GM23338 (cell line): ENCODE measurements around the gene IL36B.

Experiments used
- EZH2 ChIP-seq: fragments of 200-600 bp; sonication (generic); IDR thresholded peaks from one replicate; pipeline ENCODE4 v1.8.0; 2017; ENCODE audit warnings: antibody characterized with exemption, mild to moderate bottlenecking, low read depth; ENCODE audit not compliant: unreplicated experiment
- EZH2phosphoT487 ChIP-seq: fragments of 200-600 bp; sonication (generic); IDR thresholded peaks from one replicate; pipeline ENCODE4 v1.8.1; 2018; ENCODE audit warnings: antibody characterized with exemption; ENCODE audit not compliant: unreplicated experiment
- TF ChIP-seq, protein P1 (sequence below), 2 experiments: fragments of 200-600 bp in 1 of 2; sonication (generic) in 1 of 2; conservative IDR thresholded peaks; 2 replicates each; pipeline versions ENCODE4 v1.5.1 to v1.6.1; 2016 to 2017; ENCODE audit warnings: antibody characterized with exemption in 2 of 2, low read depth in 2 of 2, mild to moderate bottlenecking in 2 of 2, moderate library complexity in 1 of 2

DNA sequence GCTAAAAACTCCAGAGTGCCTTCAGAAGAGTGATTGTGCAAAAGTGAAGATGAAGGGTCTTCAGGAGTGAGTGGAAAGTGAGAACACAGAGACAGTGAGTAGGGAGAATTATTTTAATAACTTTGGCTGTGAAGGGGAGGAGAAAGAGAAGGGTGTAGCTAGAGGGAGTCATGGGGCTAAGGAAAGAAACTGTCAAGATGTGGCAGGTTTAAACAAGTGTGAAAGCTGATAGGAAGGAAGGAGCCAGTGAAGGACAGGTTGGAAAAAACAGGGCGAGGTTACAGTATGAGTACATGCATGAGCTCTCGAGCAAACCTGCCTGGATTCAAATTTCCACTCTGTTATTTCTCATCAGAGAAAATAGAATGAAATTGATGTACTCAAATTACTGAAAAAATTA is 32.9 kb upstream of the IL36B start:
- TF ChIP-seq, protein P1, sequence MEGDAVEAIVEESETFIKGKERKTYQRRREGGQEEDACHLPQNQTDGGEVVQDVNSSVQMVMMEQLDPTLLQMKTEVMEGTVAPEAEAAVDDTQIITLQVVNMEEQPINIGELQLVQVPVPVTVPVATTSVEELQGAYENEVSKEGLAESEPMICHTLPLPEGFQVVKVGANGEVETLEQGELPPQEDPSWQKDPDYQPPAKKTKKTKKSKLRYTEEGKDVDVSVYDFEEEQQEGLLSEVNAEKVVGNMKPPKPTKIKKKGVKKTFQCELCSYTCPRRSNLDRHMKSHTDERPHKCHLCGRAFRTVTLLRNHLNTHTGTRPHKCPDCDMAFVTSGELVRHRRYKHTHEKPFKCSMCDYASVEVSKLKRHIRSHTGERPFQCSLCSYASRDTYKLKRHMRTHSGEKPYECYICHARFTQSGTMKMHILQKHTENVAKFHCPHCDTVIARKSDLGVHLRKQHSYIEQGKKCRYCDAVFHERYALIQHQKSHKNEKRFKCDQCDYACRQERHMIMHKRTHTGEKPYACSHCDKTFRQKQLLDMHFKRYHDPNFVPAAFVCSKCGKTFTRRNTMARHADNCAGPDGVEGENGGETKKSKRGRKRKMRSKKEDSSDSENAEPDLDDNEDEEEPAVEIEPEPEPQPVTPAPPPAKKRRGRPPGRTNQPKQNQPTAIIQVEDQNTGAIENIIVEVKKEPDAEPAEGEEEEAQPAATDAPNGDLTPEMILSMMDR (conservative IDR thresholded peaks at IDR 0.05; ENCODE audit: low read depth in 2 of 2), result no peak
- TF ChIP-seq EZH2phosphoT487 (no peak), EZH2 (no peak)
